Activated CD4-positive, alpha-beta T cell treated with anti-CD3 and anti-CD28 coated beads, Interleukin-2, amount 10 ng/mL, durations not matched to agents 7 days and 5 days (primary cell): Measurements from ENCODE around the gene SRP68. TPM values are rescaled to one million over a fixed set of nuclear protein-coding genes. Genes with fewer than 3 reads are reported as not detected.

Source experiments
- CTCF ChIA-PET: fragments of 350-600 bp; sonication (Branson Sonifier 250); formaldehyde crosslinking; loops from one replicate; lab custom pipeline; 2021; ENCODE audit warnings: antibody characterized with exemption; lab: Charles Lee
- POLR2A ChIA-PET: fragments of 350-600 bp; sonication (Branson Sonifier 250); formaldehyde crosslinking; loops from one replicate; lab custom pipeline; 2021; ENCODE audit warnings: antibody characterized with exemption; lab: Charles Lee
- DNase-seq: peaks from one replicate; pipeline ENCODE4 v3.0.0-alpha.2; 2020
- H3K27ac Mint-ChIP-seq: one replicate; pipeline ENCODE4 v1.8.0; 2021; ENCODE audit warnings: mild to moderate bottlenecking, moderate library complexity, mixed read lengths
- H3K27me3 Mint-ChIP-seq: one replicate; pipeline ENCODE4 v1.8.0; 2021; ENCODE audit warnings: mixed read lengths
- H3K36me3 Mint-ChIP-seq: one replicate; pipeline ENCODE4 v1.8.0; 2021; ENCODE audit warnings: low read depth, mixed read lengths
- H3K4me1 Mint-ChIP-seq: one replicate; pipeline ENCODE4 v1.8.0; 2021; ENCODE audit warnings: mixed read lengths
- H3K4me3 Mint-ChIP-seq: one replicate; pipeline ENCODE4 v1.8.0; 2021; ENCODE audit warnings: mild to moderate bottlenecking, moderate library complexity, mixed read lengths
- H3K9me3 Mint-ChIP-seq: one replicate; pipeline ENCODE4 v1.8.0; 2021; ENCODE audit warnings: mixed read lengths
- total RNA-seq, 2 experiments: library from RNA; stranded (reverse); gene quantifications; one replicate each; pipeline ENCODE4 v1.2.3, GENCODE V29; 2021

SRP68 gene
- total RNA-seq, 2 experiments from 2014 or later, result 91.3 to 96.0 TPM

DNA sequence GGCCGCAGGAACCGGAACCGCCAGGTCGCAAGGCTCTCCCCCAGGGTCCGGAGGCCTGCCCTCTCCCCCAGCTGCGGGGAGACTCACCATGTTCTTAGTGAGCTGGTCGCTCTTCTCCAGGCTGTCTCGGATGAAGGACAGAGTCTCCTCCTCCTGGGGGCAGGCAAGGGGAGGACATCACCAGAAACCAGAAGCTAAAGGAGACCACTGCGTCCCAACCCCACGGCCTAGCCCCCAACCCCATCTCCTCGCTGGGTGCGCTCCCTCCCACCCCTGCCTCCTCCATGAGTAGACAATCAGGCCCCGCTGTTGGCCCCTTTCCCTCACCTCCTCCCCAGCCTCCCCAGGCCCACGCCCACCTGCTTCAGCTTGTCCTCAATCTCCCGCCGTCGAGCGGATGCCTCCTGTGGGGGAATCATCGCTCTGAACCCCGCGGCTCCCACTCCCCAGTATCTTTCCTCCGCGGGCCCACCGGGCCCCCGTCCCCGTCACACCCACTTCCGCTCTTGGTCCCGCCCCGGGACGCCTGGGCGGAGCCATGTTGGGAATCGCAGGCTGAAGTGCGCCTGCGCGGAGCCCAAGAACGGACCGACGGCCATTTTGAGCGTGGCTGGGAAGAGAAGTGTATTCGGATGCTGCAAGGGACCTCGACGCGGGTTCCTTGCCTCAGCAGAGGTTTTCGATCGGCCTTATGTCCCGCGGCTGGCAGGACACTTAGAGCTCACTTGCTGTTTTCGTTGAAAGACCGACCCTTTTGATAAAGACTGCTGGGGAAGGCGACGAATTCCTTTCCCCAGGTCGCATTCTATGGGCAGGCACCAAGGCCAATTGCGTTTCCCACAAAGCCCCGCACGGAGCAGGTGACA lies 31.2 kb upstream of the SRP68 start, which contains the start of gene EXOC7:
TSS of gene EXOC7 (minus strand) at position 514 of the 866 bp plus-strand sequence. CDS start at position 419, 95 bp downstream.
- peak; percentile 93 for DNase-seq
- H3K27me3 Mint-ChIP-seq, result no peaks in the 10 kb centered on the region
- peaks cover 30% of the 10 kb centered on the region for H3K36me3 Mint-ChIP-seq
- ChIA-PET POLR2A (interaction anchor here (0.5 kb wide), 1 partner anchor 40 kb away, joined by 3 read pairs; no protein-coding TSS in a partner anchor), CTCF (interaction anchor here (0.6 to 3.0 kb wide), 13 partner anchors 9 to 350 kb away, joined by 3 to 14 read pairs (median 3); no protein-coding TSS in a partner anchor)
- H3K4me3 Mint-ChIP-seq, result peak within 1 kb of the TSS; percentile 96
- H3K27ac Mint-ChIP-seq, result peak within 1 kb of the TSS; percentile 96
- peaks cover 32% of the 10 kb centered on the region for H3K4me1 Mint-ChIP-seq
- no peaks in the 10 kb centered on the region for H3K9me3 Mint-ChIP-seq

DNA sequence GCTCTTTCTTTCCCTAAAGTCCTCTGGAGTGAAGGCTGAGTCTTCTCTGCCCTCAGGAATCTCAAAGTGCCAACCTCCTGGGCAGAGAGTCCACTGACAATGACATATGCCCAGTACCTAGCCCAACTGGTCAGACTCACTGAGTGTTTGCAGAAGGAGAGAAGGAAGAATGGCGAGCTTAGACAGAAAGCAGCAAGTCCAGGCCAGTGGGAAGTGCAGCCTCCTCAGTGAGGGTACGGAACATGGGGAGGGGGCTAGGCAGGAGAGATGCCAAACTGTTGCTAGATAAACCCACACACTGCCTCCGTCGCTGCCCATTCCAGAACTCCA lies 30.6 kb upstream of the SRP68 start:
- Mint-ChIP-seq H3K36me3 (peaks cover 33% of the 10 kb centered on the region), H3K27me3 (no peaks in the 10 kb centered on the region), H3K9me3 (no peaks in the 10 kb centered on the region), H3K4me1 (peaks cover 32% of the 10 kb centered on the region), H3K27ac (peak overlapping the region; percentile 96), H3K4me3 (peak overlapping the region; percentile 96)
- ChIA-PET POLR2A (no interaction called here), CTCF (interaction anchor here (0.6 to 3.0 kb wide), 7 partner anchors 10 to 176 kb away, joined by 3 to 14 read pairs (median 3); no protein-coding TSS in a partner anchor)
- no peak for DNase-seq

DNA sequence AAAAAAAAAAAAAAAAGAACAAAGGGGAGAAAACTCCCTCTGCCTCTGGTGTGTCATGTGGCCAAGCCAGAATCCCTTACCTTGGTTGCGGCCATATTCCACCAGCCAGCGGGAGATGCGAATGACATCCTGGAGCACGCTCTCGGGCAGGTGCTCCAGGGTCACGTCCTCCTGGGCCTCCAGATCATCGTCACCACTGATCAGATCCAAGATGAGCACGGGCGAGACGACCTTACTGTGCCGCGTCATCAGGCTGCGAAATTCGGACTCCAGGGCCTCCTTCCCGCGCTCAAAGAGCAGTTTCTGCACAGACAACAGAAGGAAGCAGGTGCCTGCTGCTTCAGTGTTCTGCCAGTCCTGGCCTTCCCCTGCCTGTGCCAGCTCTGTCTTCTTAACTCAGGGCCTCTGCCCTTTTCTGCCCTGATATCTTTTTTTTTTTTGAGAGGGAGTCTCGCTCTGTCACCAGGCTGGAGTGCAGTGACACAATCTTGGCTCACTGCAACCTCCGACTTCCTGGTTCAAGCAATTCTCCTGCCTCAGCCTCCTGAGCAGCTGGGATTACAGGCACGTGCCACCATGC lies 25.5 kb upstream of the SRP68 start:
- Mint-ChIP-seq H3K27me3 (no peaks in the 10 kb centered on the region), H3K4me3 (no peak overlapping the region), H3K27ac (no peak overlapping the region), H3K9me3 (no peaks in the 10 kb centered on the region), H3K4me1 (peaks cover 20% of the 10 kb centered on the region), H3K36me3 (peaks cover 46% of the 10 kb centered on the region)
- DNase-seq, result no peak
- ChIA-PET POLR2A (no interaction called here), CTCF (interaction anchor here (0.6 to 0.7 kb wide), 2 partner anchors 25 to 101 kb away, joined by 3 read pairs; no protein-coding TSS in a partner anchor)

DNA sequence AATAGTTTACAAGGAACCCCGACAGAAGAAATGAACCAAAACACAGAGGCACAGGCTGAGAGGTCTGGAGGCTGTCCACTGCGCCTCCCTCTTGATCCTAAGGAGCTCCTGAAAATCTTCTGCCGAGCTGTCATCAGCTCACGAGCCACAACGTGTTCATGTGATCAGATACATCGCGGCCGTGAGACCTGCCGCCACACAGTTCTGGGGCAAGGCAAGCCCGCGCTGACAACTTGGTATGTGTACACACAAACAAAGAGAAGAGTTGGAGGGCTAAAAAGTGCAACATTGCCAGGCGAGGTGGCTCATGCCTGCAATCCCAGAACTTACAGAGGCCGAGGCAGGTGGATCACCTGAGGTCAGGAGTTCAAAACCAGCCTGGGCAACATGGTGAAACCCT lies 23.6 kb upstream of the SRP68 start:
- Mint-ChIP-seq H3K9me3 (no peaks in the 10 kb centered on the region), H3K4me1 (peaks cover 3% of the 10 kb centered on the region), H3K27ac (no peak overlapping the region), H3K36me3 (peaks cover 39% of the 10 kb centered on the region), H3K4me3 (no peak overlapping the region), H3K27me3 (no peaks in the 10 kb centered on the region)
- ChIA-PET POLR2A (no interaction called here), CTCF (interaction anchor here (1.2 to 1.6 kb wide), 2 partner anchors 86 to 184 kb away, joined by 3 to 4 read pairs; no protein-coding TSS in a partner anchor)
- DNase-seq, result no peak

DNA sequence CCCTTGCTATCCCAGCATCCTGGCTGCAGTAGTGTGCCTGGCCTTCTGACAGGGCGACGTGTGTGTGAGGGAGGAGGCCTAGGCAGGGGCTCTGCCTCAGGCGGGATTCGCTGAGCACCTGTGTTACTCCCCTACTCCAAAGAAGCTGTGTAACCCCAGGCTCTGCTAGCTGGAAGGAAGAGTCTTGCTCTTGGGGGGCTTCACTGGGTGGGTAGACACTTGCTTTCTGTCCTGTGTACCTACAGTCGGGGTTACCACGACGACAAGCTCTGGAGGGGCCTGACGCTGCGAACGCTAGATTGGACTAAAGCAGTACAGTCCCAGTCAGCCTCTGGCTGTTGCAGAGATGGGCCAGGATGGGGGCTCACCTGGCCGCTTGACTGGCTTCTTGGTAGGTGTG lies 21.7 kb upstream of the SRP68 start:
- Mint-ChIP-seq H3K27me3 (no peaks in the 10 kb centered on the region), H3K9me3 (no peaks in the 10 kb centered on the region), H3K4me1 (no peaks in the 10 kb centered on the region), H3K36me3 (peaks cover 33% of the 10 kb centered on the region), H3K4me3 (no peak overlapping the region), H3K27ac (no peak overlapping the region)
- ChIA-PET CTCF (no interaction called here), POLR2A (no interaction called here)
- no peak for DNase-seq

DNA sequence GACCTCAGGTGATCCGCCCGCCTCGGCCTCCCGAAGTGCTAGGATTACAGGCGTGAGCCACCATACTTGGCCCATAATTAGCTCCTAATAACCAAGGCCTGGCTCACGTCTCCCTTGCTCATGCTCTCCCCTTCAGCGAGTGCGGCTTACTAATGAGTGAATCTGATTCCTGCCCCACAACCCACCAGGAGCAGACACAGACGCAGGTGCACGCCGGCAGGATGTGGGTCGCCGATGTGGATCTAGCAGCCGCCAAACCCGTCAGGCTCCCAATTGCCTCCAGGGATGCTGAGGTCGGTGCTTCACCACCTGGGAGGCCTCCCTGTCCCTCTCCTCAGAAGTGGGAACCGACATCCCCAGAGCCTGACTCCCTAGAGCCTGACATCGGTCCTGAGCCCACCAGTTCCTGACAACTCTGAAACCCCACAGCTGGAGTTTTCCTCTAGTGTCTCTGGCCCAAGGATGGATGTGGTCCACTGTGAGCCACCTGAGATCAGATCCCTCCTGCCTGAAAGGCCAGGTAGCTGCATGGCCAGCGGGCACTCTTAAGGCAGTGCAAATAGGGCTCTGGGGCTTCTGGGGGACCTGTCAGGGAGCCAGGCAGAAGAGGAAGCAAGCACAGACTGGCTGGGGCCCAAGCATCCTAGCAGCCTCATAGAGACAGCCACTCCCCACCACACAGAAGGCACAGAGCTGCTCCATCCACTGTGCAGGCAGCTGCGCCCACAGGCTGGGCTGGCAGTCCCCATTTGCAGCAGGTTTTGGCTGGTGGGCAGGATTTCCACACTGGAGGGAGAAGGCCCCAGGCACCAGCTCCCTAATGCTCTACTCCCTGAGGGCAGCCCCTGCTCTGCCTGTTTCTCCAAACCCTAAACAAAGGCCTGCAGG lies 20.5 kb upstream of the SRP68 start:
- Mint-ChIP-seq H3K9me3 (no peaks in the 10 kb centered on the region), H3K36me3 (peaks cover 32% of the 10 kb centered on the region), H3K27me3 (no peaks in the 10 kb centered on the region), H3K4me1 (no peaks in the 10 kb centered on the region), H3K4me3 (no peak overlapping the region), H3K27ac (peak overlapping the region; percentile 13)
- CTCF ChIA-PET, result interaction anchor here (0.8 to 1.5 kb wide), 2 partner anchors 29 to 143 kb away, joined by 3 read pairs; no protein-coding TSS in a partner anchor
- DNase-seq, result no peak
- POLR2A ChIA-PET, result interaction anchor here (0.5 kb wide), 1 partner anchor 486 kb away, joined by 3 read pairs; no protein-coding TSS in a partner anchor

DNA sequence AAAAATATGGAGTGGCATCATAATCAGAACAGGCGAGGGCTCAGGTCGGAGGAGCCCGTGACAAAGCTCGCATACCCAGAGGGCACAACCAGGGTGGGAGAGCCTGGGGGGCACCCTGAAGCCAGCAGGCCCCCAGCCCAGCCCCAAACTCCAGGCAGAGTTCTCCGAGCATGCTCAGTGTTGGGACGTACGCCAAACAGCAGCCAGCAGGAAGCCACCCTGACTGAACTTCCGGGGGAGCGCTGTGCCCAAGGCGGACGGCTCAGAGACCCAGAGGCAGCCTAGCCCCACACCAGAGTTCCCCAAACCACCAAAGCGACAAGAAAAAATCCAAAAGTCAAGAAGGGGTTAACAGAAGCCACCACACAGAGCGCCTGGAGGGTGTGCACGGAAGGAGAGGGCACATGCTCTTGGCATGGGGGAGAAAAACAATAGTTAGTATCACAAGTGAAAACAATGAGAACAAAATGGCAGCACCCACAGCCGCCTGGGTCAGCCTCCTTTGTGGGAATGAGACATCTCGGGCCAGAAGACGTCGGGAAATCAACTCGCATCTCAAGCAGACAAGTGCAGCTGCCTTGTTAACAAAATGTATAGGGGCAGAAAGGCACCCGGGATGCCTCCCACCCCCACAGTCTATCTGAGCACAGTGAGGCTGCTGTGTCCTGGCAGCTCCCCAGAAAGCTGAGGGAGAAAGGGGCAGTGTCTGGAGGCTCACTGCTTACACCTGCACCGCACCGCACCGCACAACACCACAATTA lies 19.4 kb upstream of the SRP68 start:
- H3K27ac Mint-ChIP-seq, result peak overlapping the region; percentile 74
- H3K4me3 Mint-ChIP-seq, result no peak overlapping the region
- H3K4me1 Mint-ChIP-seq, result no peaks in the 10 kb centered on the region
- H3K36me3 Mint-ChIP-seq, result peaks cover 30% of the 10 kb centered on the region
- CTCF ChIA-PET, result interaction anchor here (0.8 to 1.5 kb wide), 2 partner anchors 28 to 142 kb away, joined by 3 read pairs; no protein-coding TSS in a partner anchor
- H3K9me3 Mint-ChIP-seq, result no peaks in the 10 kb centered on the region
- no peak for DNase-seq
- POLR2A ChIA-PET, result no interaction called here
- no peaks in the 10 kb centered on the region for H3K27me3 Mint-ChIP-seq

DNA sequence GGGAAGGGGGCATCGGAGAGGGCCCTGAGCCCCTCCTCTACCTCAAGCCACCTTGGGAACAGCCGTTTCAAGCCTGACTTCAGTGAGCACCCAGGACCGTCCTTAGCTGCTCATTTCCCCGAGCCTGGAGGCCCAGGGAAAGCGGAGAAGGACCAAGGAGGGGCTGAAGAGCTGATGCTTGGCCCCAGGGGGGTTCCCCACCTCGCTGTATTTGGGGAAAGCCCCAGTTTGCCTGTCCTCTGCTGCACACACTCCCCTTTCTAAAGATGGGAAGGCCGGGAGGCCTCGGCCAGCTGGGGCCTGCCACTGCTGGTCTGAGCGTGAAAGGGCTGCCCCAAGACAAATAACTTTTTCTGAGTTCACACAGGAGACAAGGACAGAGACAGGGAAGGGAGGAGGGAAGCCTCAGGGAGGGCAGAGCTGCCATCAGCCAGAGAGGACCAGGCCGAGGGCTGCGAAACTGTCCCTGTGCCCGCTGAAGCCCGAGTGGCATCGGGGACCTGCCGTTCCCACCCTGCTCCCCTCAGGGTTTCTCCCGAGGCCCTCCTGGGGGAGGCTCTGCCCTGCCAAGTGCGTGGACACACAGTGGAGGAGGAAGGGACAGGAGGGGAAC lies 18.3 kb upstream of the SRP68 start:
- Mint-ChIP-seq H3K4me1 (no peaks in the 10 kb centered on the region), H3K36me3 (peaks cover 27% of the 10 kb centered on the region), H3K27me3 (no peaks in the 10 kb centered on the region), H3K9me3 (no peaks in the 10 kb centered on the region), H3K27ac (no peak overlapping the region), H3K4me3 (no peak overlapping the region)
- ChIA-PET POLR2A (no interaction called here), CTCF (interaction anchor here (3.6 kb wide), 1 partner anchor 11 kb away, joined by 9 read pairs; the partner anchor contains the start of gene ZACN)
- DNase-seq, result no peak

DNA sequence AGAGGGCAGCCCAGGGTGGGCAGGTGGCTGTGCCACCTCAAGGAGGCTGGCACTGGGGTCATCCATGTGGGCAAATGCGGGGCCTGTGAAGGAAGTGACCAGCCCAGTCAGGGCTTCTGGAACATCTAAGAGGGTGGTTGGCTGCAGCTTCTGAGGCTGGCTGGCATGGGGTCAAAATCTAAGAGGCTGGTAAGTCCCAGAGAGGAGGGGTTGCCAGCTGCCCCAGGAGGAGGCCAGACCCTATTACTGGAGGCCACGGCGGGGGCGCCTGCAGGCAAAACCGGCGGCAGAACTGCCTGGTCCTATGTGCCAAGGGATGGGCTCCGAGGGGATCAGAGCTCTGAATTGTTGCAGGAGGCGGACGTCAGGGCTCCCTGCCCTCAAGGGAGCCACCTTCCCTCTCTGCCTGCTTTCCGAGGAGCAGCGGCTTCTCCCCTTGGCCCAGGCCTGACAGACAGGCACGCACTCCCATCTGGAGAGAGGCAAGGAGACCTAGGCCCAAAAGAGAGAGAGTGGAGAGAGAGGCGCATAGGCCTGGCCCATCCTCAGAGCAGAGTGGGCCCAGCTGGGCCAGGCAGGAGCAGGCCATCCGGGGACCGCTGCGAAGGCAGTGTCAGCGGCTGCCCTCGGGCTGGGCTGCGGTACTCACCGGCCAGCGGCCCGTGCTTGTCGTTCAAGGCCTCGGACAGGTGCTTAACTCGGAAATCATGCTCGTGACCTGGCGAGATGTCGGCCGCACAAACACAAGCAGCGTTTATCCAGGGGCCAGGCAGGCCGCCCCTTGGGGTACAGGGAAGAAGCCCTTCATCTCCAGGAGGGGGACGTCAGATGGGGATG lies 17.6 kb upstream of the SRP68 start:
- POLR2A ChIA-PET, result no interaction called here
- H3K4me1 Mint-ChIP-seq, result no peaks in the 10 kb centered on the region
- no peak for DNase-seq
- CTCF ChIA-PET, result interaction anchor here (1.1 to 3.6 kb wide), 3 partner anchors 10 to 184 kb away, joined by 3 to 9 read pairs (median 4); partner anchors contain the start of gene ZACN
- H3K36me3 Mint-ChIP-seq, result peaks cover 26% of the 10 kb centered on the region
- H3K9me3 Mint-ChIP-seq, result no peaks in the 10 kb centered on the region
- H3K27ac Mint-ChIP-seq, result no peak overlapping the region
- no peaks in the 10 kb centered on the region for H3K27me3 Mint-ChIP-seq
- H3K4me3 Mint-ChIP-seq, result no peak overlapping the region

DNA sequence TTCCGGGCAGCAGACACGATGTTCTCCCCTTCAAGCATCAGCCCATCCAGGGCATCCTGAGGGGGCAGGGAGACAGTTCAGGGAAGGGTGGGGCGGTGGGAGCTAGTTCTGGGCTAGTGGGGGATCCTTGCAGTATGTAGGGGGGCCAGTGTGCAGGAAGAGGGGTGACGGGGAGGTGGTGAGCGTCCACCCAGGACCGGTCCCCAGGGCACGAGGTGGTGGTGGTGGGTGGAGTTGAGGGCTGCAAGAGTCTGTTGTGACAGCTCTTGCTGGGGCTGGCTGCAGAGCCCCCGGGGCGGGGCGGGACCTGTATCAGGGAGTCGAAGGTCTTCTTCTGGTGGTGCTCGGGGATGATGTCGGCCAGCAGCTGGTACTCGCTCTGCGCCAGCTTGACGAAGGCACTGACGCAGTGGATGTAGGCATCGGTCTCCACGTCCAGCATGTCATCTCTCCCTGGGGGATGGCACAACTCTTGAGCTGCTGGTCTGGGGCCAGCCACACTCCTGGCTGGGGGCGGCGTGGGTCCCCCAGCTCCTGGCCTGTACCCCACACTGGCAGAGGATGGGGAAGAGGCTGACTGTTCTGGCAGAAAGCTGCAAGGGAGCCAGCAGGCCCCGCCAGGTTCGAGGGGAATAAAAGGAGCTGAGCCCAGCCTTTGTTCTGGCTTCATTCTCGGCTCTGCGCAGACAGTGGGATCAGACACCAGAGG lies 16.7 kb upstream of the SRP68 start:
- no peak overlapping the region for H3K27ac Mint-ChIP-seq

More for the DNA sequence above, 16.7 kb upstream of the SRP68 start:
- H3K27me3 Mint-ChIP-seq, result no peaks in the 10 kb centered on the region
- H3K36me3 Mint-ChIP-seq, result peaks cover 32% of the 10 kb centered on the region
- CTCF ChIA-PET, result interaction anchor here (0.5 to 3.6 kb wide), 4 partner anchors 9 to 184 kb away, joined by 3 to 9 read pairs (median 4); partner anchors contain the start of gene ZACN
- no peak for DNase-seq
- POLR2A ChIA-PET, result no interaction called here
- H3K9me3 Mint-ChIP-seq, result no peaks in the 10 kb centered on the region
- H3K4me1 Mint-ChIP-seq, result no peaks in the 10 kb centered on the region
- H3K4me3 Mint-ChIP-seq, result no peak overlapping the region
